ENCODE results near the gene LAG3.
A peak's percentile ranks its signal among the peaks of the same experiment; 100 is the strongest.

LAG3 gene

GRCh38 chr12:6764011-6764828 is 8.1 kb upstream of the LAG3 start:
- TF ChIP-seq USF1 (IDR thresholded peaks at IDR 0.05) (0 out of 2 replicates have a peak, but pooled peaks have one; percentile 15), YY1 (IDR thresholded peaks at IDR 0.05; ENCODE audit: low read depth) (0 out of 2 replicates have a peak, but pooled peaks have one; percentile 39), FOXM1 (IDR thresholded peaks at IDR 0.05; ENCODE audit: borderline replicate concordance, low read depth) (peak; percentile 99), CEBPB (IDR thresholded peaks at IDR 0.05) (no peak), NFIC (IDR thresholded peaks at IDR 0.05) (no peak), EP300 (IDR thresholded peaks at IDR 0.05; ENCODE audit: borderline replicate concordance) (peak; percentile 88), EGR1 (IDR thresholded peaks at IDR 0.05) (peak; percentile 67; the same call in 1 of the 2 replicates), REST (IDR thresholded peaks at IDR 0.05; ENCODE audit: low read depth) (no peak), MAX (IDR thresholded peaks at IDR 0.05) (peak; percentile 25; the same call in 1 of the 2 replicates), RAD21 (IDR thresholded peaks at IDR 0.05; ENCODE audit: low read depth) (no peak), TEAD4 (IDR thresholded peaks at IDR 0.05) (0 out of 2 replicates have a peak, but pooled peaks have one; percentile 12), TCF12 (IDR thresholded peaks at IDR 0.05; ENCODE audit: low read depth) (peak; percentile 40; the same call in 1 of the 2 replicates)

GRCh38 chr12:6765048-6765633 is 7.2 kb upstream of the LAG3 start:
- no peak for TF ChIP-seq CEBPB (IDR thresholded peaks at IDR 0.05)
- TF ChIP-seq MAX (IDR thresholded peaks at IDR 0.05): peak; percentile 13; the same call in 1 of the 2 replicates
- no peak for TF ChIP-seq TAF1 (IDR thresholded peaks at IDR 0.05; ENCODE audit: low read depth)
- no peak for TF ChIP-seq CREB1 (IDR thresholded peaks at IDR 0.05; ENCODE audit: low read depth)

- peak; percentile 33; the same call in 1 of the 2 replicates for TF ChIP-seq TEAD4 (IDR thresholded peaks at IDR 0.05)
- peak; percentile 58 for TF ChIP-seq TCF12 (IDR thresholded peaks at IDR 0.05; ENCODE audit: low read depth)
- TF ChIP-seq TAF1 (IDR thresholded peaks at IDR 0.05; ENCODE audit: low read depth): no peak; the same call in none of the 2 replicates
- peak; percentile 99 for TF ChIP-seq EGR1 (IDR thresholded peaks at IDR 0.05)
- TF ChIP-seq ZBTB7A (IDR thresholded peaks at IDR 0.05; ENCODE audit: low read depth): peak; percentile 42; the same call in 1 of the 2 replicates
- no peak for TF ChIP-seq USF1 (IDR thresholded peaks at IDR 0.05)
- no peak for TF ChIP-seq RAD21 (IDR thresholded peaks at IDR 0.05; ENCODE audit: low read depth)
- TF ChIP-seq NFIC (IDR thresholded peaks at IDR 0.05): peak; percentile 69; the same call in 1 of the 2 replicates
- TF ChIP-seq CREB1 (IDR thresholded peaks at IDR 0.05; ENCODE audit: low read depth): no peak
- TF ChIP-seq YY1 (IDR thresholded peaks at IDR 0.05; ENCODE audit: low read depth): 0 out of 2 replicates have a peak, but pooled peaks have one; percentile 31
- TF ChIP-seq MAX (IDR thresholded peaks at IDR 0.05): no peak
- TF ChIP-seq FOXM1 (IDR thresholded peaks at IDR 0.05; ENCODE audit: borderline replicate concordance, low read depth): peak; percentile 40; the same call in 1 of the 2 replicates
- TF ChIP-seq EP300 (IDR thresholded peaks at IDR 0.05; ENCODE audit: borderline replicate concordance): peak; percentile 5; the same call in 1 of the 2 replicates
- TF ChIP-seq CEBPB (IDR thresholded peaks at IDR 0.05): no peak
- no peak for TF ChIP-seq REST (IDR thresholded peaks at IDR 0.05; ENCODE audit: low read depth)
Observed at GRCh38 chr12:6765634-6766581, 6.4 kb upstream of the LAG3 start, which contains the start of gene PTMS. Gene PTMS, plus strand, starts transcription at chr12:6766363. Its CDS starts 343 bp downstream, at chr12:6766706.

GRCh38 chr12:6766651-6767349 is 5.5 kb upstream of the LAG3 start:
- TF ChIP-seq YY1 (IDR thresholded peaks at IDR 0.05; ENCODE audit: low read depth) (0 out of 2 replicates have a peak, but pooled peaks have one; percentile 5), TCF12 (IDR thresholded peaks at IDR 0.05; ENCODE audit: low read depth) (peak; percentile 61; the same call in 1 of the 2 replicates), ZBTB7A (IDR thresholded peaks at IDR 0.05; ENCODE audit: low read depth) (peak; percentile 58; the same call in 1 of the 2 replicates), FOXM1 (IDR thresholded peaks at IDR 0.05; ENCODE audit: borderline replicate concordance, low read depth) (no peak), REST (IDR thresholded peaks at IDR 0.05; ENCODE audit: low read depth) (no peak), EP300 (IDR thresholded peaks at IDR 0.05; ENCODE audit: borderline replicate concordance) (peak; percentile 44; the same call in 1 of the 2 replicates), TAF1 (IDR thresholded peaks at IDR 0.05; ENCODE audit: low read depth) (peak; percentile 50; the same call in 1 of the 2 replicates), TEAD4 (IDR thresholded peaks at IDR 0.05) (0 out of 2 replicates have a peak, but pooled peaks have one; percentile 38), NFIC (IDR thresholded peaks at IDR 0.05) (no peak), USF1 (IDR thresholded peaks at IDR 0.05) (no peak), EGR1 (IDR thresholded peaks at IDR 0.05) (peak; percentile 41; the same call in 1 of the 2 replicates), MAX (IDR thresholded peaks at IDR 0.05) (peak; percentile 65), RAD21 (IDR thresholded peaks at IDR 0.05; ENCODE audit: low read depth) (peak; percentile 35; the same call in 1 of the 2 replicates), CREB1 (IDR thresholded peaks at IDR 0.05; ENCODE audit: low read depth) (no peak), CEBPB (IDR thresholded peaks at IDR 0.05) (no peak)

All from Ishikawa (cell line).